Upper lobe of left lung (tissue), 4 donors: ENCODE data around the gene SH2B3.

Experiments
- CTCF ChIP-seq, 6 experiments: fragments of 450-650 bp in 4 of 6; fragments of 200-600 bp in 2 of 6; sonication (generic) in 2 of 6; IDR thresholded peaks; one replicate each; pipeline ENCODE4 v1.5.1; 2016 to 2019; ENCODE audit warnings: antibody characterized with exemption in 6 of 6
- EP300 ChIP-seq, 4 donors: sonication (generic); formaldehyde crosslinking; IDR thresholded peaks; one replicate each; pipeline ENCODE4 v1.5.1; 2017; ENCODE audit warnings: antibody characterized with exemption in 4 of 4, control low read depth in 2 of 4

GRCh38 chr12:111444925-111445725, 39.4 kb downstream of the SH2B3 start:
- TF ChIP-seq CTCF (IDR thresholded peaks at IDR 0.05), result peak in 4 of 6 experiments; percentile 12 to 45 (median 28)
- TF ChIP-seq EP300 (IDR thresholded peaks at IDR 0.05), result no peak
